ENCODE measurements around the gene ACAD11. TPM values are rescaled to one million over a fixed set of nuclear protein-coding genes. Genes with fewer than 3 reads are reported as not detected.

The ACAD11 gene
- 31.1 and 33.2 TPM in 2 replicates for total RNA-seq

GRCh38 chr3:132659365-132660051 lies at the start of gene ACAD11:
TSS of gene ACAD11 (minus strand) at chr3:132659809. CDS start at chr3:132659751, 58 bp downstream.

DNA sequence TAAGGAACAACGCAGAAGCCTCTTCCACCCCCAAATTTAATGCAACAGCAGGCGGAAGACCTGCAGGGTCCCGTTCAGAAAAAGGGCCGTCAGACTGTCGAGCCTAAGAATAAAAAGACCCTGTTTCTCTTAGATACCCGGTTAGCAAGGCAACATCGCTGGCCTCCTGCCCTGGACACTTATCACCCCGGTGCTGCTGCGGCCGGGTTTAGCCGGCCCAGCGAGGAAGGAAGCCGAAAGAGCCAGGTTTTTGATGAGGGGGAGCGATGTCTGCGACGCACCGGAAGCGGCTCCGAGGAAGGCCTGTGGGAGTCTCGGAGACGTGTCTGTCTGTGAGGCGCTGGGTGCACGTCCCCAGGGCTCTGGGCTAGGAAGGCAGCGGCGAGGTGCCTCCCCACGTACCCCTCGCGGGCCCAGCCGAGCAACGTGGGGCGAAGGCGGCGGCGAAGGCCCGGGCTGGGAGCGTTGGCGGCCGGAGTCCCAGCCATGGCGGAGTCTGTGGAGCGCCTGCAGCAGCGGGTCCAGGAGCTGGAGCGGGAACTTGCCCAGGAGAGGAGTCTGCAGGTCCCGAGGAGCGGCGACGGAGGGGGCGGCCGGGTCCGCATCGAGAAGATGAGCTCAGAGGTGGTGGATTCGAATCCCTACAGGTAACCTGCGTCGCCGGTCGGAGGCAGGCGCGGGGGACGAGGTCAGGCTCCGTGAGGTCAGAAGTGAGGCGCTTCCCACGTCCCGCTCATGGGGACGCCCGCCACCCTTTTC lies 622 bp upstream of the ACAD11 start, which contains the start of gene UBA5:
UBA5 (plus strand) TSS at position 278 of the 759 bp plus-strand sequence; CDS start at position 487, 209 bp downstream.

GRCh38 chr3:132596816-132597433 lies 62.7 kb downstream of the ACAD11 start, which contains the start of gene ACKR4:
TSS of gene ACKR4 (plus strand) at chr3:132597270. CDS start at chr3:132600398, 3,128 bp downstream.

Other genes starting within 250 kb of the ACAD11 start
- 40.0 and 57.3 TPM in 2 replicates for gene DNAJC13, start 242.3 kb downstream of the ACAD11 start, total RNA-seq
- gene ACKR4, start 62.5 kb downstream of the ACAD11 start, total RNA-seq = not detected in 2 replicates
- gene UBA5, start 520 bp upstream of the ACAD11 start, total RNA-seq = 46.8 and 50.9 TPM in 2 replicates
- 13.0 and 21.6 TPM in 2 replicates for gene NPHP3, start 62.6 kb upstream of the ACAD11 start, total RNA-seq

Data from nasal cavity respiratory epithelium epithelial cell of viscerocranial mucosa (primary cell).